Mesothelial cell of epicardium (in vitro differentiated cells): ENCODE data around the gene GUCY1B1. TPM values are rescaled to one million over a fixed set of nuclear protein-coding genes. Genes with fewer than 3 reads are reported as not detected.
A peak's percentile ranks its signal among the peaks of the same experiment; 100 is the strongest.

Experiments
- DNase-seq, 2 experiments: peaks; one replicate each; pipeline ENCODE4 v3.0.0; 2021; ENCODE audit warnings: low spot score in 2 of 2; ENCODE audit not compliant: unreplicated experiment in 2 of 2
- H3K27ac Mint-ChIP-seq: 2 replicates; pipeline ENCODE4 v1.8.0; 2021; ENCODE audit warnings: mixed read lengths
- H3K27me3 Mint-ChIP-seq: 2 replicates; pipeline ENCODE4 v1.8.0; 2021; ENCODE audit warnings: low read depth, mixed read lengths
- H3K36me3 Mint-ChIP-seq: 2 replicates; pipeline ENCODE4 v1.8.0; 2021; ENCODE audit warnings: mixed read lengths
- H3K4me1 Mint-ChIP-seq: 2 replicates; pipeline ENCODE4 v1.8.0; 2021; ENCODE audit warnings: mixed read lengths
- H3K4me3 Mint-ChIP-seq: 2 replicates; pipeline ENCODE4 v1.8.0; 2021; ENCODE audit warnings: mild to moderate bottlenecking, moderate library complexity, mixed read lengths
- H3K9me3 Mint-ChIP-seq: 2 replicates; pipeline ENCODE4 v1.8.0; 2021; ENCODE audit warnings: mixed read lengths
- CTCF ChIP-seq: fragments of 200-600 bp; sonication (generic); IDR thresholded peaks from one replicate; pipeline ENCODE4 v1.5.0; 2021; ENCODE audit warnings: antibody characterized with exemption; ENCODE audit not compliant: unreplicated experiment
- total RNA-seq: library from RNA; stranded (reverse); gene quantifications from 3 replicates; pipeline ENCODE4 v1.2.1, GENCODE V29; 2021

The GUCY1B1 gene
- total RNA-seq, 1 donor from 2014 or later: 17.1 TPM

- DNase-seq: no peak
- TF ChIP-seq CTCF: no peak
- Mint-ChIP-seq H3K9me3 (peaks cover 5% of the 10 kb centered on the region), H3K27me3 (no peaks in the 10 kb centered on the region), H3K36me3 (no peaks in the 10 kb centered on the region), H3K4me1 (peaks cover 14% of the 10 kb centered on the region), H3K4me3 (no peak overlapping the region), H3K27ac (no peak overlapping the region)
Measured at GRCh38 chr4:155749041-155749440, 9.8 kb upstream of the GUCY1B1 start.

GRCh38 chr4:155751569-155751968 is 7.3 kb upstream of the GUCY1B1 start:
- H3K36me3 Mint-ChIP-seq: no peaks in the 10 kb centered on the region
- no peak for DNase-seq
- TF ChIP-seq CTCF: no peak
- no peaks in the 10 kb centered on the region for H3K9me3 Mint-ChIP-seq
- peaks cover 17% of the 10 kb centered on the region for H3K4me1 Mint-ChIP-seq
- H3K4me3 Mint-ChIP-seq: no peak overlapping the region
- no peaks in the 10 kb centered on the region for H3K27me3 Mint-ChIP-seq
- H3K27ac Mint-ChIP-seq: peak overlapping the region; percentile 32

- TF ChIP-seq CTCF: no peak
- Mint-ChIP-seq H3K4me1 (peaks cover 25% of the 10 kb centered on the region), H3K27me3 (no peaks in the 10 kb centered on the region), H3K27ac (no peak overlapping the region), H3K9me3 (no peaks in the 10 kb centered on the region), H3K4me3 (no peak overlapping the region), H3K36me3 (no peaks in the 10 kb centered on the region)
- DNase-seq: no peak
Measured at GRCh38 chr4:155757745-155758265, 1.0 kb upstream of the GUCY1B1 start.

- no peak overlapping the region for H3K27ac Mint-ChIP-seq
- peak overlapping the region; percentile 73 for H3K4me3 Mint-ChIP-seq
- H3K9me3 Mint-ChIP-seq: no peaks in the 10 kb centered on the region
- DNase-seq: peak; percentile 44 to 59
- H3K27me3 Mint-ChIP-seq: no peaks in the 10 kb centered on the region
- H3K4me1 Mint-ChIP-seq: peaks cover 31% of the 10 kb centered on the region
- peak; percentile 17 for TF ChIP-seq CTCF
- peaks cover under 1% of the 10 kb centered on the region for H3K36me3 Mint-ChIP-seq
Measured at GRCh38 chr4:155759372-155760252, 791 bp downstream of the GUCY1B1 start.

- Mint-ChIP-seq H3K4me3 (peak overlapping the region; percentile 58), H3K27ac (no peak overlapping the region), H3K36me3 (peaks cover 3% of the 10 kb centered on the region), H3K4me1 (peaks cover 31% of the 10 kb centered on the region), H3K27me3 (no peaks in the 10 kb centered on the region), H3K9me3 (no peaks in the 10 kb centered on the region)
- DNase-seq: no peak
- TF ChIP-seq CTCF: no peak
Measured at GRCh38 chr4:155761047-155761446, 2.2 kb downstream of the GUCY1B1 start.
